Measurements from ENCODE around the gene CDH13.

GRCh38 chr16:83768986-83769385 is 1142.2 kb downstream of the CDH13 start:
- TF ChIP-seq GTF2A2 (tag; IDR thresholded peaks at IDR 0.05) (no peak), ZNF274 (IDR thresholded peaks at IDR 0.05; ENCODE audit: borderline replicate concordance, low read depth, low read length) (no peak), ELK1 (CRISPR knock-in tag; IDR thresholded peaks at IDR 0.05) (no peak), KAT8 (IDR thresholded peaks at IDR 0.05; ENCODE audit: low read depth) (no peak), THAP7 (CRISPR knock-in tag; IDR thresholded peaks at IDR 0.05) (no peak), POLR2A (conservative IDR thresholded peaks at IDR 0.05) (no peak), FOXP1 (CRISPR knock-in tag; IDR thresholded peaks at IDR 0.05) (no peak), MYBL2 (IDR thresholded peaks at IDR 0.05; ENCODE audit: low read depth) (no peak), MYBL2 (CRISPR knock-in tag; IDR thresholded peaks at IDR 0.05; ENCODE audit: borderline replicate concordance) (no peak), PHB2 (IDR thresholded peaks at IDR 0.05; ENCODE audit: low read depth) (no peak), CXXC5 (CRISPR knock-in tag; IDR thresholded peaks at IDR 0.05) (no peak), CTCF (IDR thresholded peaks at IDR 0.05 in 2 of 3, conservative IDR thresholded peaks at IDR 0.05 in 1 of 3; ENCODE audit: insufficient read depth in 2 of 3, low read depth in 1 of 3, low read length in 3 of 3) (no peak), ETV6 (IDR thresholded peaks at IDR 0.05; ENCODE audit: borderline replicate concordance in 1 of 2, low read depth in 2 of 2, low read length in 1 of 2) (no peak), ETV6 (CRISPR knock-in tag; IDR thresholded peaks at IDR 0.05; ENCODE audit: borderline replicate concordance) (no peak), ZC3H4 (CRISPR knock-in tag; IDR thresholded peaks at IDR 0.05; ENCODE audit: borderline replicate concordance) (no peak)

Data from K562 (cell line).